Loucy (cell line): ENCODE results near the gene RNF26.

ENCODE experiments used
- EZH2phosphoT487 ChIP-seq: fragments of 200-600 bp; IDR thresholded peaks from 2 replicates; pipeline ENCODE4 v1.6.1; 2018; ENCODE audit warnings: antibody characterized with exemption, mild to moderate bottlenecking, moderate library complexity, borderline replicate concordance
- TF ChIP-seq, protein P1 (sequence below): fragments of 200-600 bp; sonication (generic); conservative IDR thresholded peaks from 2 replicates; pipeline ENCODE4 v1.5.1; 2014; ENCODE audit warnings: mild to moderate bottlenecking, antibody characterized with exemption, low read length

DNA sequence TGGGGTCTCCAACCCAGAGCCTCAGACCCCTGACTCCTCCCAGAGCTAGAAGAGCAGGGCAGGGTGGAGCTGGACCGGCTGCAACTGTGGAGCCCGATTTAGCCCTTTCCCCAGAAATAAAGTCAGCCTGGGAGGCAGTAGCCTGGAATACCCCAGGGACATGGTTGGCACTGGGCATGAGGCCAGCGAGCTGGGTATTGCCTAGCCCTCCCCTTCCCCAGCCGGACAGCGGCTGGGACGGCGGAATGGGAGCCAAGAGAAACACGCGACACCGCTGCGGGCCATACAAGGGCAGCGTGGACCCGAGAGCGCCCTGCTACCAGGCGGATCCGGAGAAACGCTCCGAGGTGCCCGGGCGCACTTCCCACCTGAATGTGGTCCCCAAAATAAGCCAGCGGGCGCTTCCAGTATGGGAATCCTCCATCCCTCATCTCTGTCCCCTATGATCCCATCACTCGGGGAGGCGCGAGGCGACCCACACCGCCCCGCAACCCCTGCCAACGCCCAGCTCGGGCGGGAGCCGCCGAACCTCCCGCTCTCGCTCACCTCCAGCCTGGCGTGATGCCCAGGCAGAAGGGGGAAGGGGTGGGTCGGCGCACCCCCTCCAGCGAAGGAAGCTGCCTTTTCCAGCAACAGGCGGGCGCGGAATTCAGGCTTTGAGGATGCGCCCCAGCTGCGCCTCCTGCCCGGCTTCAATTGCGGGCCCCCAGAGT is 18.2 kb upstream of the RNF26 start:
- TF ChIP-seq, protein P1, sequence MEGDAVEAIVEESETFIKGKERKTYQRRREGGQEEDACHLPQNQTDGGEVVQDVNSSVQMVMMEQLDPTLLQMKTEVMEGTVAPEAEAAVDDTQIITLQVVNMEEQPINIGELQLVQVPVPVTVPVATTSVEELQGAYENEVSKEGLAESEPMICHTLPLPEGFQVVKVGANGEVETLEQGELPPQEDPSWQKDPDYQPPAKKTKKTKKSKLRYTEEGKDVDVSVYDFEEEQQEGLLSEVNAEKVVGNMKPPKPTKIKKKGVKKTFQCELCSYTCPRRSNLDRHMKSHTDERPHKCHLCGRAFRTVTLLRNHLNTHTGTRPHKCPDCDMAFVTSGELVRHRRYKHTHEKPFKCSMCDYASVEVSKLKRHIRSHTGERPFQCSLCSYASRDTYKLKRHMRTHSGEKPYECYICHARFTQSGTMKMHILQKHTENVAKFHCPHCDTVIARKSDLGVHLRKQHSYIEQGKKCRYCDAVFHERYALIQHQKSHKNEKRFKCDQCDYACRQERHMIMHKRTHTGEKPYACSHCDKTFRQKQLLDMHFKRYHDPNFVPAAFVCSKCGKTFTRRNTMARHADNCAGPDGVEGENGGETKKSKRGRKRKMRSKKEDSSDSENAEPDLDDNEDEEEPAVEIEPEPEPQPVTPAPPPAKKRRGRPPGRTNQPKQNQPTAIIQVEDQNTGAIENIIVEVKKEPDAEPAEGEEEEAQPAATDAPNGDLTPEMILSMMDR = no peak
- no peak for TF ChIP-seq EZH2phosphoT487
